Ascending aorta (tissue), 2 donors: ENCODE results near the gene NR4A3. TPM values are rescaled to one million over a fixed set of nuclear protein-coding genes. Genes with fewer than 3 reads are reported as not detected.

ENCODE experiments used
- DNase-seq, 2 donors: peaks; one replicate each; pipeline ENCODE4 v3.0.0-alpha.2; 2019; ENCODE audit warnings: low spot score in 2 of 2
- H3K27ac ChIP-seq, 2 donors: fragments of 200-600 bp; sonication (generic); one replicate each; pipeline ENCODE4 v1.5.1; 2016 to 2017; ENCODE audit warnings: mild to moderate bottlenecking in 1 of 2
- H3K27me3 ChIP-seq: fragments of 200-600 bp; sonication (generic); one replicate; pipeline ENCODE4 v1.5.1; 2017
- H3K36me3 ChIP-seq, 2 donors: fragments of 200-600 bp; sonication (generic); one replicate each; pipeline ENCODE4 v1.5.1; 2016
- H3K4me1 ChIP-seq, 2 donors: fragments of 200-600 bp; sonication (generic); one replicate each; pipeline ENCODE4 v1.5.1; 2016 to 2017; ENCODE audit warnings: mild to moderate bottlenecking in 1 of 2
- H3K4me3 ChIP-seq, 2 donors: fragments of 200-600 bp; sonication (generic); one replicate each; pipeline ENCODE4 v1.5.1; 2016 to 2017; ENCODE audit warnings: mild to moderate bottlenecking in 1 of 2
- H3K9me3 ChIP-seq, 2 donors: fragments of 200-600 bp; sonication (generic); one replicate each; pipeline ENCODE4 v1.5.1; 2016
- CTCF ChIP-seq, 3 experiments: fragments of 200-600 bp in 2 of 3; fragments of 450-650 bp in 1 of 3; sonication (generic) in 2 of 3; IDR thresholded peaks; one replicate each; pipeline ENCODE4 v1.5.1; 2016 to 2019; ENCODE audit warnings: antibody characterized with exemption in 3 of 3, mild to moderate bottlenecking in 1 of 3, moderate library complexity in 1 of 3
- intact Hi-C: fragments of 100-400 bp; cut with DNase I; formaldehyde crosslinking; loops from one replicate; pipeline ENCODE4 v1.15.1; 2023
- total RNA-seq: library from RNA; depleted of rRNA; stranded (reverse); fragments of >200 nt; gene quantifications from one replicate; pipeline ENCODE4 v1.1.0, GENCODE V29; 2016

NR4A3 gene
- total RNA-seq, 1 donor from 2014 or later, result 21.3 TPM

- Histone ChIP-seq H3K36me3 (no peaks in the 10 kb centered on the region), H3K27ac (no peak overlapping the region), H3K27me3 (no peaks in the 10 kb centered on the region), H3K4me3 (no peak overlapping the region), H3K4me1 (no peaks in the 10 kb centered on the region), H3K9me3 (no peaks in the 10 kb centered on the region)
- intact Hi-C loops, result no loop called here
- no peak for TF ChIP-seq CTCF (IDR thresholded peaks at IDR 0.05)
- DNase-seq, result no peak
Measured at GRCh38 chr9:99863955-99864354, 42.3 kb downstream of the NR4A3 start.

GRCh38 chr9:99866398-99866797, 44.7 kb downstream of the NR4A3 start:
- intact Hi-C loops, result no loop called here
- no peak overlapping the region for H3K27ac ChIP-seq
- no peaks in the 10 kb centered on the region for H3K9me3 ChIP-seq

GRCh38 chr9:99867536-99867935, 45.9 kb downstream of the NR4A3 start:
- no peak for DNase-seq
- Histone ChIP-seq H3K4me3 (no peak overlapping the region), H3K9me3 (no peaks in the 10 kb centered on the region), H3K27me3 (no peaks in the 10 kb centered on the region), H3K4me1 (no peaks in the 10 kb centered on the region), H3K27ac (no peak overlapping the region), H3K36me3 (no peaks in the 10 kb centered on the region)
- no peak for TF ChIP-seq CTCF (IDR thresholded peaks at IDR 0.05)
- intact Hi-C loops, result no loop called here

More at GRCh38 chr9:99866398-99866797, 44.7 kb downstream of the NR4A3 start:
- Histone ChIP-seq H3K36me3 (no peaks in the 10 kb centered on the region), H3K27me3 (no peaks in the 10 kb centered on the region), H3K4me1 (no peaks in the 10 kb centered on the region), H3K4me3 (no peak overlapping the region)
- no peak for DNase-seq
- TF ChIP-seq CTCF (IDR thresholded peaks at IDR 0.05), result no peak

- H3K9me3 ChIP-seq, result no peaks in the 10 kb centered on the region
- no peak for TF ChIP-seq CTCF (IDR thresholded peaks at IDR 0.05)
- no peak for DNase-seq
- no peaks in the 10 kb centered on the region for H3K27me3 ChIP-seq
- no peaks in the 10 kb centered on the region for H3K4me1 ChIP-seq
- no peaks in the 10 kb centered on the region for H3K36me3 ChIP-seq
- no peak overlapping the region for H3K4me3 ChIP-seq
- intact Hi-C loops, result no loop called here
- H3K27ac ChIP-seq, result no peak overlapping the region
Measured at GRCh38 chr9:99867968-99868367, 46.3 kb downstream of the NR4A3 start.

- no peak overlapping the region for H3K27ac ChIP-seq
- no peak for DNase-seq
- TF ChIP-seq CTCF (IDR thresholded peaks at IDR 0.05), result no peak
- no peaks in the 10 kb centered on the region for H3K36me3 ChIP-seq
- no peak overlapping the region for H3K4me3 ChIP-seq
- intact Hi-C loops, result no loop called here
- H3K27me3 ChIP-seq, result no peaks in the 10 kb centered on the region
- H3K9me3 ChIP-seq, result no peaks in the 10 kb centered on the region
- H3K4me1 ChIP-seq, result no peaks in the 10 kb centered on the region
Measured at GRCh38 chr9:99868845-99869244, 47.2 kb downstream of the NR4A3 start.

- Histone ChIP-seq H3K36me3 (no peaks in the 10 kb centered on the region), H3K4me3 (no peak overlapping the region), H3K27ac (no peak overlapping the region), H3K27me3 (no peaks in the 10 kb centered on the region), H3K4me1 (no peaks in the 10 kb centered on the region), H3K9me3 (no peaks in the 10 kb centered on the region)
- intact Hi-C loops, result no loop called here
- no peak for TF ChIP-seq CTCF (IDR thresholded peaks at IDR 0.05)
- no peak for DNase-seq
Measured at GRCh38 chr9:99870126-99870525, 48.4 kb downstream of the NR4A3 start.
